Kidney glomerular epithelial cell (primary cell): ENCODE measurements around the gene CCDC89.

Experiments used
- DNase-seq: peaks from one replicate; lab custom pipeline; 2025; lab: John Stamatoyannopoulos, UW

The CCDC89 gene

GRCh38 chr11:85685820-85686459 is at the start of gene CCDC89:
Gene CCDC89, minus strand, starts transcription at chr11:85686195. Its CDS starts 65 bp downstream, at chr11:85686130.
- DNase-seq: peak; percentile 99

GRCh38 chr11:85732965-85733364 is 47.0 kb upstream of the CCDC89 start:
- no peak for DNase-seq

- DNase-seq: peak; percentile 68
Measured at GRCh38 chr11:85726381-85726780, 40.4 kb upstream of the CCDC89 start.

- DNase-seq: peak; percentile 84
Measured at GRCh38 chr11:85725510-85726258, 39.7 kb upstream of the CCDC89 start.

GRCh38 chr11:85724748-85725465 is 38.9 kb upstream of the CCDC89 start:
- no peak for DNase-seq

GRCh38 chr11:85723088-85723487 is 37.1 kb upstream of the CCDC89 start:
- no peak for DNase-seq

GRCh38 chr11:85721191-85721590 is 35.2 kb upstream of the CCDC89 start:
- no peak for DNase-seq

GRCh38 chr11:85718991-85719807 is 33.2 kb upstream of the CCDC89 start:
- peak; percentile 99 for DNase-seq

GRCh38 chr11:85718126-85718943 is 32.3 kb upstream of the CCDC89 start:
- DNase-seq: peak; percentile 34

GRCh38 chr11:85717429-85717828 is 31.4 kb upstream of the CCDC89 start:
- no peak for DNase-seq

GRCh38 chr11:85712953-85713352 is 27.0 kb upstream of the CCDC89 start:
- peak; percentile 71 for DNase-seq

- no peak for DNase-seq
Measured at GRCh38 chr11:85710917-85711316, 24.9 kb upstream of the CCDC89 start.

GRCh38 chr11:85709941-85710702 is 24.1 kb upstream of the CCDC89 start:
- DNase-seq: no peak

GRCh38 chr11:85705800-85706199 is 19.8 kb upstream of the CCDC89 start:
- peak; percentile 88 for DNase-seq

- DNase-seq: no peak
Measured at GRCh38 chr11:85704967-85705366, 19.0 kb upstream of the CCDC89 start.

GRCh38 chr11:85699957-85700741 is 14.2 kb upstream of the CCDC89 start:
- no peak for DNase-seq

- DNase-seq: no peak
Measured at GRCh38 chr11:85698195-85698594, 12.2 kb upstream of the CCDC89 start.

GRCh38 chr11:85697747-85698146 is 11.8 kb upstream of the CCDC89 start:
- DNase-seq: no peak

GRCh38 chr11:85695546-85695945 is 9.6 kb upstream of the CCDC89 start:
- DNase-seq: no peak
